GM23338 (cell line): ENCODE measurements around the gene RPS19. TPM values are rescaled to one million over a fixed set of nuclear protein-coding genes. Genes with fewer than 3 reads are reported as not detected.
"Not testable (repeated sequence)": the region's sequence is repeated elsewhere in the genome, so short reads cannot be mapped to it uniquely, and the experiment has no call there.

Source experiments
- ATAC-seq: fragments of 200-7000 bp; cut with Tn5 transposase; 3 replicates; pipeline ENCODE4 v1.9.1; 2020
- DNase-seq: peaks from one replicate; pipeline ENCODE4 v3.0.0-alpha.2; 2015; ENCODE audit warnings: low spot score
- H2AFZ ChIP-seq: fragments of 200-600 bp; sonication (generic); 2 replicates; pipeline ENCODE4 v1.8.0; 2016; ENCODE audit warnings: antibody characterized with exemption, mild to moderate bottlenecking, moderate library complexity
- H3F3A ChIP-seq: fragments of 200-600 bp; sonication (generic); replicated peaks from 2 replicates; pipeline ENCODE4 v1.8.0; 2017; ENCODE audit warnings: antibody characterized with exemption, mixed run types, low read depth
- H3K27ac ChIP-seq: fragments of 200-600 bp; sonication (generic); 2 replicates; pipeline ENCODE4 v1.6.1; 2016; ENCODE audit warnings: low read depth
- H3K27me3 ChIP-seq: fragments of 200-600 bp; sonication (generic); 2 replicates; pipeline ENCODE4 v1.8.0; 2016; ENCODE audit warnings: mild to moderate bottlenecking, mixed run types, moderate library complexity; ENCODE audit not compliant: insufficient read depth
- H3K36me3 ChIP-seq: fragments of 200-600 bp; sonication (generic); 2 replicates; pipeline ENCODE4 v1.8.0; 2016; ENCODE audit warnings: mild to moderate bottlenecking; ENCODE audit not compliant: insufficient read depth
- H3K4me1 ChIP-seq: fragments of 200-600 bp; sonication (generic); 2 replicates; pipeline ENCODE4 v1.8.0; 2016; ENCODE audit warnings: mild to moderate bottlenecking, moderate library complexity; ENCODE audit not compliant: insufficient read depth
- H3K4me2 ChIP-seq: fragments of 200-600 bp; sonication (generic); 2 replicates; pipeline ENCODE4 v1.7.1; 2017; ENCODE audit warnings: mixed run types
- H3K4me3 ChIP-seq: fragments of 200-600 bp; sonication (generic); 2 replicates; pipeline ENCODE4 v1.6.1; 2016; ENCODE audit warnings: mixed run types
- H3K79me2 ChIP-seq: fragments of 200-600 bp; sonication (generic); replicated peaks from 2 replicates; pipeline ENCODE4 v1.8.0; 2017; ENCODE audit warnings: mild to moderate bottlenecking; ENCODE audit not compliant: insufficient read depth
- H3K9me2 ChIP-seq: fragments of 200-600 bp; sonication (generic); 2 replicates; pipeline ENCODE4 v1.8.0; 2017; ENCODE audit not compliant: insufficient read depth
- H4K20me1 ChIP-seq: fragments of 200-600 bp; sonication (generic); replicated peaks from 2 replicates; pipeline ENCODE4 v1.8.0; 2017; ENCODE audit warnings: mild to moderate bottlenecking; ENCODE audit not compliant: insufficient read depth
- H3K27ac Mint-ChIP-seq: 2 replicates; pipeline ENCODE4 v1.8.0; 2020; ENCODE audit warnings: inconsistent platforms, mild to moderate bottlenecking, moderate library complexity, mixed read lengths
- H3K27me3 Mint-ChIP-seq: 3 replicates; pipeline ENCODE4 v1.8.0; 2022; ENCODE audit warnings: low read depth, mild to moderate bottlenecking, moderate library complexity, mixed read lengths, inconsistent platforms; ENCODE audit not compliant: insufficient read depth, poor library complexity
- H3K36me3 Mint-ChIP-seq: 3 replicates; pipeline ENCODE4 v1.8.0; 2021; ENCODE audit warnings: low read depth, mild to moderate bottlenecking, inconsistent platforms, moderate library complexity, mixed read lengths
- H3K4me1 Mint-ChIP-seq: 3 replicates; pipeline ENCODE4 v1.8.0; 2020; ENCODE audit warnings: mild to moderate bottlenecking, inconsistent platforms, mixed read lengths
- H3K4me3 Mint-ChIP-seq: 3 replicates; pipeline ENCODE4 v1.8.0; 2021; ENCODE audit warnings: moderate library complexity, mild to moderate bottlenecking, inconsistent platforms, mixed read lengths
- H3K9me3 Mint-ChIP-seq: 3 replicates; pipeline ENCODE4 v1.8.0; 2020; ENCODE audit warnings: moderate library complexity, mild to moderate bottlenecking, inconsistent platforms, mixed read lengths
- CREB1 ChIP-seq: fragments of 250-450 bp; sonication (Bioruptor Pico); IDR thresholded peaks from 2 replicates; pipeline ENCODE4 v1.5.0; 2020; ENCODE audit warnings: low read depth, mild to moderate bottlenecking, moderate library complexity
- CTCF ChIP-seq, 2 experiments: fragments of 200-600 bp in 1 of 2; sonication (generic) in 1 of 2; conservative IDR thresholded peaks; 2 replicates each; pipeline versions ENCODE4 v1.5.1 to v1.6.1; 2016 to 2017; ENCODE audit warnings: antibody characterized with exemption in 2 of 2, low read depth in 2 of 2, mild to moderate bottlenecking in 2 of 2, moderate library complexity in 1 of 2
- ETS1 ChIP-seq: IDR thresholded peaks from 2 replicates; pipeline ENCODE4 v1.6.1; 2016; ENCODE audit warnings: antibody characterized with exemption
- JUNB ChIP-seq: IDR thresholded peaks from one replicate; pipeline ENCODE4 v1.6.1; 2016; ENCODE audit warnings: antibody characterized with exemption; ENCODE audit not compliant: unreplicated experiment
- POLR2AphosphoS5 ChIP-seq: IDR thresholded peaks from 2 replicates; pipeline ENCODE4 v1.6.1; 2016; ENCODE audit warnings: antibody characterized with exemption, low read depth
- STAT1 ChIP-seq: IDR thresholded peaks from one replicate; pipeline ENCODE4 v1.6.1; 2016; ENCODE audit warnings: antibody characterized with exemption; ENCODE audit not compliant: unreplicated experiment
- ZNF331 ChIP-seq: fragments of 250-450 bp; sonication (Bioruptor Pico); IDR thresholded peaks from 2 replicates; pipeline ENCODE4 v1.5.0; 2020; ENCODE audit warnings: low read depth, mild to moderate bottlenecking, moderate library complexity
- polyA plus RNA-seq: library from polyadenylated mRNA; unstranded; fragments of >200 nt; fragmentation: Nextera tagmentation; extraction: Ambion mirVana; gene quantifications from 2 replicates; pipeline ENCODE4 v1.2.1, GENCODE V29; 2016
- total RNA-seq: library from RNA; depleted of rRNA; stranded (reverse); fragments of >200 nt; shearing (Covaris generic); gene quantifications from 2 replicates; pipeline ENCODE4 v1.2.3, GENCODE V29; 2014

RPS19 gene
- total and polyA plus RNA-seq, 2 experiments from 2014 or later = 1,798 to 4,073 TPM

GRCh38 chr19:41872384-41872774 is 12.3 kb downstream of the RPS19 start:
- Histone ChIP-seq H3K4me2 (no peak overlapping the region), H3K27me3 (no peaks in the 10 kb centered on the region; the same call in 1 of the 2 replicates), H3K27ac (peak overlapping the region; percentile 98), H4K20me1 (peaks cover 29% of the 10 kb centered on the region), H3K4me3 (no peak overlapping the region), H3K79me2 (peaks cover 9% of the 10 kb centered on the region; the same call in 1 of the 2 replicates), H3K9me2 (no peaks in the 10 kb centered on the region), H3K4me1 (0 out of 2 replicates have a peak, but pooled peaks cover 6% of the 10 kb centered on the region), H3F3A (peaks cover 53% of the 10 kb centered on the region), H2AFZ (no peak overlapping the region), H3K36me3 (peaks cover 37% of the 10 kb centered on the region)
- DNase-seq (no peak), ATAC-seq (peak; percentile 3)
- no peak overlapping the region for H3K4me3 Mint-ChIP-seq
- H3K27ac Mint-ChIP-seq = no peak overlapping the region
- no peaks in the 10 kb centered on the region for H3K9me3 Mint-ChIP-seq
- TF ChIP-seq POLR2AphosphoS5 = peak; percentile 74
- TF ChIP-seq ZNF331 (CRISPR knock-in tag) = no peak
- H3K4me1 Mint-ChIP-seq = peaks cover 11% of the 10 kb centered on the region
- H3K27me3 Mint-ChIP-seq = peaks cover 33% of the 10 kb centered on the region
- H3K36me3 Mint-ChIP-seq = peaks cover 45% of the 10 kb centered on the region

GRCh38 chr19:41872775-41873647 is 13.0 kb downstream of the RPS19 start:
- H4K20me1 ChIP-seq = peaks cover 22% of the 10 kb centered on the region
- no peaks in the 10 kb centered on the region for H3K9me3 Mint-ChIP-seq
- peaks cover 47% of the 10 kb centered on the region for H3F3A ChIP-seq
- no peak overlapping the region; the same call in 2 of the 3 replicates for H3K4me3 Mint-ChIP-seq
- peak; percentile 80 for ATAC-seq
- DNase-seq = peak; percentile 96
- peaks cover 33% of the 10 kb centered on the region for H3K27me3 Mint-ChIP-seq
- no peak overlapping the region for H3K4me2 ChIP-seq
- no peaks in the 10 kb centered on the region for H3K9me2 ChIP-seq
- peaks cover 9% of the 10 kb centered on the region for H3K4me1 Mint-ChIP-seq
- H3K27me3 ChIP-seq = no peaks in the 10 kb centered on the region; the same call in 1 of the 2 replicates
- 0 out of 2 replicates have a peak, but pooled peaks cover under 1% of the 10 kb centered on the region for H3K4me1 ChIP-seq
- H3K36me3 ChIP-seq = peaks cover 31% of the 10 kb centered on the region
- no peak for TF ChIP-seq ETS1
- TF ChIP-seq CREB1 (CRISPR knock-in tag) = no peak
- TF ChIP-seq JUNB = no peak
- no peak for TF ChIP-seq STAT1
- peak; percentile 70 for TF ChIP-seq POLR2AphosphoS5
- peak; percentile 85 to 89 for TF ChIP-seq CTCF (conservative IDR thresholded peaks at IDR 0.05; ENCODE audit: low read depth in 2 of 2)
- no peak overlapping the region for H3K27ac Mint-ChIP-seq
- H3K79me2 ChIP-seq = peaks cover 3% of the 10 kb centered on the region; the same call in 1 of the 2 replicates
- peaks cover 39% of the 10 kb centered on the region for H3K36me3 Mint-ChIP-seq
- no peak overlapping the region for H3K4me3 ChIP-seq
- H3K27ac ChIP-seq = peak overlapping the region; percentile 98
- no peak overlapping the region for H2AFZ ChIP-seq

GRCh38 chr19:41875973-41876372 is 15.9 kb downstream of the RPS19 start:
- not testable (repeated sequence) for H2AFZ ChIP-seq, H3K4me3 ChIP-seq, H3K27ac Mint-ChIP-seq, DNase-seq, H3K36me3 ChIP-seq, H3K4me1 ChIP-seq, H3K4me2 ChIP-seq, H3K4me3 Mint-ChIP-seq, H3K4me1 Mint-ChIP-seq, H3K9me3 Mint-ChIP-seq, H4K20me1 ChIP-seq, H3K27me3 ChIP-seq, H3K9me2 ChIP-seq, ATAC-seq, H3K79me2 ChIP-seq, H3K27ac ChIP-seq
- Mint-ChIP-seq H3K27me3 (peaks cover 33% of the 10 kb centered on the region), H3K36me3 (peaks cover 10% of the 10 kb centered on the region)
- H3F3A ChIP-seq = peaks cover 19% of the 10 kb centered on the region
